Fibroblast of mammary gland (primary cell): ENCODE results near the gene CA11.

ENCODE experiments used
- DNase-seq: peaks from one replicate; pipeline ENCODE4 v3.0.0-alpha.2; 2010; ENCODE audit warnings: low read depth
- H3K4me3 ChIP-seq: 2 replicates; pipeline ENCODE4 v1.5.1; 2011; ENCODE audit warnings: low read depth, mild to moderate bottlenecking, low read length, moderate library complexity; ENCODE audit not compliant: control insufficient read depth
- TF ChIP-seq, protein P1 (sequence below): conservative IDR thresholded peaks from 2 replicates; pipeline ENCODE4 v1.5.1; 2011; ENCODE audit warnings: low read depth, low read length, inconsistent platforms; ENCODE audit not compliant: control insufficient read depth, insufficient read depth

Gene CA11

GRCh38 chr19:48650974-48651682, 5.1 kb upstream of the CA11 start:
- TF ChIP-seq, protein P1, sequence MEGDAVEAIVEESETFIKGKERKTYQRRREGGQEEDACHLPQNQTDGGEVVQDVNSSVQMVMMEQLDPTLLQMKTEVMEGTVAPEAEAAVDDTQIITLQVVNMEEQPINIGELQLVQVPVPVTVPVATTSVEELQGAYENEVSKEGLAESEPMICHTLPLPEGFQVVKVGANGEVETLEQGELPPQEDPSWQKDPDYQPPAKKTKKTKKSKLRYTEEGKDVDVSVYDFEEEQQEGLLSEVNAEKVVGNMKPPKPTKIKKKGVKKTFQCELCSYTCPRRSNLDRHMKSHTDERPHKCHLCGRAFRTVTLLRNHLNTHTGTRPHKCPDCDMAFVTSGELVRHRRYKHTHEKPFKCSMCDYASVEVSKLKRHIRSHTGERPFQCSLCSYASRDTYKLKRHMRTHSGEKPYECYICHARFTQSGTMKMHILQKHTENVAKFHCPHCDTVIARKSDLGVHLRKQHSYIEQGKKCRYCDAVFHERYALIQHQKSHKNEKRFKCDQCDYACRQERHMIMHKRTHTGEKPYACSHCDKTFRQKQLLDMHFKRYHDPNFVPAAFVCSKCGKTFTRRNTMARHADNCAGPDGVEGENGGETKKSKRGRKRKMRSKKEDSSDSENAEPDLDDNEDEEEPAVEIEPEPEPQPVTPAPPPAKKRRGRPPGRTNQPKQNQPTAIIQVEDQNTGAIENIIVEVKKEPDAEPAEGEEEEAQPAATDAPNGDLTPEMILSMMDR = no peak
- no peak for DNase-seq
- H3K4me3 ChIP-seq = no peak overlapping the region

GRCh38 chr19:48648134-48648533, 2.1 kb upstream of the CA11 start:
- DNase-seq = no peak
- H3K4me3 ChIP-seq = no peak overlapping the region
- TF ChIP-seq, protein P1 = no peak

DNA sequence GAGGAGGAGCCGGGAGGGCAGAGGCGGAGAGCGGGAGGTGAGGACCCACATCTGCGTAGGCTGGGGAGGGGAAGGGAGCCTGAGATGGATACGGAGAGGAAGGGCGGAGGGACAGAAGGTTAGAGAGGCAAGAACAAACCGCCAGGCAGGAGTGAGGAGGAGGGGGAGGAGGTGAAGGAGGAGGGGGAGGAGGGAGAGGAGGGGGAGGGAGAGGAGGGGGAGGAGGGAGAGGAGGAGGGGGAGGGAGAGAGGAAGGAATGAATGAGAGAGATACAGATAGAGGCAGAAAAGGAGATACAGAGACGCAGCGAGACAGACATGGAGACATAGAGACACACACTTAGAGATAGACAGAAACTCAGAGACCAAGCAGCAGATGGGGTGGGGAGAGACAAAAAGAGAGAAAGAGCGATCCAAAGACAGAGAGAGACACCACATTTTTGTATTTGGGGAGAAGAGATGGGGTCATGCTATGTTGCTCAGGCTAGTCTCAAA, 782 bp upstream of the CA11 start:
- H3K4me3 ChIP-seq = no peak overlapping the region
- DNase-seq = no peak

GRCh38 chr19:48645620-48646000, 377 bp downstream of the CA11 start:
- TF ChIP-seq, protein P1 = no peak
- no peak for DNase-seq
- peak overlapping the region; percentile 36 for H3K4me3 ChIP-seq

More for the DNA sequence above, 782 bp upstream of the CA11 start:
- TF ChIP-seq, protein P1 = no peak

DNA sequence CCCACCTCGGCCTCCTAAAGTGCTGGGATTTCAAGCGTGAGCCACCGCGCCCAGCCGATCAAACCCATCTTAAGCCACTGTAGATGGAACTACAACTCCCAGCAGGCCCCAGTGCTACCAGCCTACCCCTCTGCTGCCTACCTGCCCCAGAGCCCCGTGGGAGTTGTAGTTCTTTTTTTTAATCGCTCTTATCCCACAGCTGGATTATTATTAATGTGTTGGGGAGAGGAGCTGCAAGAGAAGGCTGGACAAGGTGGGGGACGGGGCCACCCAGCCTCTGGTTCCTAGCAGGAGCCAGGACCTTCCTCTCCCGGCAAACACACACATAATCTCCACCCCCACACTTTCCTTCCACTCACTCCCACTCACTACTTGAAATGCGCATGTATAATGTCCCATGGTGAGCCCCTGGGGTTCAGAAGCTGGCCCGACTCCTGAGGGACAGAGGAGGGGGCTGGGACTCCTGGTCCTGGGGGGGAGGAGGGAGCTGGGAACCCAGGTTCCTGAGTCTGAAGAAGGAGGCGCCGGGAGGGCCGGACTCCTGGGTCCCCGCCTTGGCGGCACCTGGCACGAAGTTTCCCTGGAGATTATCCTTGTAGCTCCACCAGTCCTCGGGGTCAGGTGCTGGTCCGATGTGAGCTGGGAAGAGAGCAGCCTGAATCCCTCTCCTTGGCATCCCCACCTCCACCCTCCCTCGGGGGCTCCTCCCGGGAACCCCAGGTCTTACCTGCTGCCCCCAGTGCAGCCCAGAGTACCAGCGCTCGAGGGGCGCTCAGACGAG, 958 bp downstream of the CA11 start:
- DNase-seq = peak; percentile 71
- TF ChIP-seq, protein P1 = no peak
- H3K4me3 ChIP-seq = peak overlapping the region; percentile 2

DNA sequence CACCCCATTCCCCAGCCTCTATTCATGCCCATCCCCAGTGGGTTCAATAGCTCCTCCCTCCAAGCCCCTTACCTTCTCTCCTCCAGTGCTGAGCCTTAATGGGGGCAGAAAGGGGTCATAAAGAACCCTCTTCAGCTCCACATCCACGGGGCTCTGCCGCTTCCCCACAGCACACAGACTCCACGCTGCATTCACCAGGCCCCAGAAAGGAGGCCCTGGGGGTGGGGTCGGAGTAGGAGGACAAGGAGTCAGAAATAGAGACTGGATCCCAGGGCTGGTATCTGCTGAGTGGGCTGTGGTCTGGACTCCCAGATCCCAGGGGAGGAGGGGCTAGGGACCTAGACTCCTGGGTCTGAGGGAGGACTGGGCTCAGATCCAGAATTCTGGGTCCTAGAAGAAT, 1.6 kb downstream of the CA11 start:
- H3K4me3 ChIP-seq = no peak overlapping the region
- no peak for DNase-seq
- TF ChIP-seq, protein P1 = no peak
